ENCODE measurements around the gene MMRN2.
A peak's percentile ranks its signal among the peaks of the same experiment; 100 is the strongest.

The MMRN2 gene

DNA sequence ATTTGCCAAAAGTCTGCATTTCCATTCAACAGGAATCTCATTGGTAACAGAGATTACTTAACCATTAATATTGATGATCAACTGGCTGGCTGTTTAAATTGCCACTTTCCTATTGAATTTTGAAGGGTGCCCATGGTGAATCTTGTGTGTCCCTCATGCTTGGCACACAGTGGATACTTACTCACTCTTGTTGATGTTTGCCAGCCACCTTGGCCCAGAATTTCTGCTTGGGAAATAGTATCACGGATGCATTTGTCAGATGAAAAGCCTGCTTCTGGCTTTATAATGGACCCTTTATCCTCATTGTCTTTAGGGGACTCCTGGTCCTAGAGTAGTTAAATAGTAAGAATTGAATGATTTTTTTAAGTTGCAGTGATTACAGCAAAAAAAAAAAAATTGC is 52.0 kb downstream of the MMRN2 start:
- H3K27me3 Mint-ChIP-seq (ENCODE audit: low read depth): peaks cover 3% of the 10 kb centered on the region
- peaks cover 81% of the 10 kb centered on the region for H3K36me3 Mint-ChIP-seq (ENCODE audit: low read depth)
- H3K27ac Mint-ChIP-seq: no peak overlapping the region
- TF ChIP-seq, protein P1, sequence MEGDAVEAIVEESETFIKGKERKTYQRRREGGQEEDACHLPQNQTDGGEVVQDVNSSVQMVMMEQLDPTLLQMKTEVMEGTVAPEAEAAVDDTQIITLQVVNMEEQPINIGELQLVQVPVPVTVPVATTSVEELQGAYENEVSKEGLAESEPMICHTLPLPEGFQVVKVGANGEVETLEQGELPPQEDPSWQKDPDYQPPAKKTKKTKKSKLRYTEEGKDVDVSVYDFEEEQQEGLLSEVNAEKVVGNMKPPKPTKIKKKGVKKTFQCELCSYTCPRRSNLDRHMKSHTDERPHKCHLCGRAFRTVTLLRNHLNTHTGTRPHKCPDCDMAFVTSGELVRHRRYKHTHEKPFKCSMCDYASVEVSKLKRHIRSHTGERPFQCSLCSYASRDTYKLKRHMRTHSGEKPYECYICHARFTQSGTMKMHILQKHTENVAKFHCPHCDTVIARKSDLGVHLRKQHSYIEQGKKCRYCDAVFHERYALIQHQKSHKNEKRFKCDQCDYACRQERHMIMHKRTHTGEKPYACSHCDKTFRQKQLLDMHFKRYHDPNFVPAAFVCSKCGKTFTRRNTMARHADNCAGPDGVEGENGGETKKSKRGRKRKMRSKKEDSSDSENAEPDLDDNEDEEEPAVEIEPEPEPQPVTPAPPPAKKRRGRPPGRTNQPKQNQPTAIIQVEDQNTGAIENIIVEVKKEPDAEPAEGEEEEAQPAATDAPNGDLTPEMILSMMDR (IDR thresholded peaks at IDR 0.05; ENCODE audit: unreplicated experiment in 3 of 3): no peak
- peaks cover 30% of the 10 kb centered on the region for H3K9me3 Mint-ChIP-seq
- H3K4me3 Mint-ChIP-seq: no peak overlapping the region
- H3K4me1 Mint-ChIP-seq: peaks cover 11% of the 10 kb centered on the region

DNA sequence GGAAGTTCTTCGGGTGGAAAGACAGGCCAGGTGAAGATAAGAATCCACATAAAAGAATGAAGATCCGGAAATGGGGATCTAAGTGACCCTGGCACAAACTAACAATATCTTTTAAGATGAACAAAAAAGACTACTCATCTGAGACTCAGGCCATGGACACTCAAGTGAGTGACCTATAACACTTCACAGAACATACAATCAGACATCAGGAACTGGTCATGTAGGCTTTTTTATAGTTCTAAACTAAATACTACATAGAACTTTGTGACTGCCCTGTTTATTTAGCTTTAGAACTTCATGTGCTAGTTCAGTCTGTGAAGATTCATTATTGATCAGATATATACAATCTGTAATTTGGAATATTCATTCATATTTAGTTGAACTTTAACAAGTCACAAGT is 52.8 kb downstream of the MMRN2 start:
- Mint-ChIP-seq H3K27me3 (ENCODE audit: low read depth) (peaks cover 3% of the 10 kb centered on the region), H3K4me3 (no peak overlapping the region), H3K4me1 (peaks cover 17% of the 10 kb centered on the region), H3K9me3 (peaks cover 30% of the 10 kb centered on the region), H3K27ac (no peak overlapping the region), H3K36me3 (ENCODE audit: low read depth) (peaks cover 85% of the 10 kb centered on the region)
- TF ChIP-seq, protein P1 (IDR thresholded peaks at IDR 0.05; ENCODE audit: unreplicated experiment in 3 of 3): no peak

DNA sequence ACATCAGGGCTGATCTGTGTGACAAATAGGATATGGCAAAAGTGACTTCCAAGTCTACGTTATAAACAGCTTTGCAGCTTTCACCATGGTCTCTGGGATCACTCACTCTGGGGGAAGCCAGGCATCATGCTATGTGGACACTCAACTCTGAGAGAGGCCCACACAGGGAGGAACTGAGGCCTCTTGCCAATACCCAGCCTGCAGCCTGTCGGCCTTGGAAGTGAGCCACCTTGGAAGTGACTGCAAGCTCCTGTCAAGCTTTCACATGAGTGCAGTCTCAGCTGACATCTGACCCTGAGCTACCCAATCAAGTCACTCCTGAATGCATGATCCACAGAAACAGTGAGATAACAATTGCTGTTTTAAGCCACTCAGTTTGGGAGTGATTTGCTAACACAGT is 56.5 kb downstream of the MMRN2 start:
- peaks cover 25% of the 10 kb centered on the region for H3K4me1 Mint-ChIP-seq
- peaks cover 16% of the 10 kb centered on the region for H3K9me3 Mint-ChIP-seq
- peak overlapping the region; percentile 72 to 79 (median 74) for H3K27ac Mint-ChIP-seq
- no peaks in the 10 kb centered on the region for H3K27me3 Mint-ChIP-seq (ENCODE audit: low read depth)
- H3K4me3 Mint-ChIP-seq: no peak overlapping the region
- TF ChIP-seq, protein P1 (IDR thresholded peaks at IDR 0.05; ENCODE audit: unreplicated experiment in 3 of 3): no peak
- peaks cover 62% of the 10 kb centered on the region for H3K36me3 Mint-ChIP-seq (ENCODE audit: low read depth)

DNA sequence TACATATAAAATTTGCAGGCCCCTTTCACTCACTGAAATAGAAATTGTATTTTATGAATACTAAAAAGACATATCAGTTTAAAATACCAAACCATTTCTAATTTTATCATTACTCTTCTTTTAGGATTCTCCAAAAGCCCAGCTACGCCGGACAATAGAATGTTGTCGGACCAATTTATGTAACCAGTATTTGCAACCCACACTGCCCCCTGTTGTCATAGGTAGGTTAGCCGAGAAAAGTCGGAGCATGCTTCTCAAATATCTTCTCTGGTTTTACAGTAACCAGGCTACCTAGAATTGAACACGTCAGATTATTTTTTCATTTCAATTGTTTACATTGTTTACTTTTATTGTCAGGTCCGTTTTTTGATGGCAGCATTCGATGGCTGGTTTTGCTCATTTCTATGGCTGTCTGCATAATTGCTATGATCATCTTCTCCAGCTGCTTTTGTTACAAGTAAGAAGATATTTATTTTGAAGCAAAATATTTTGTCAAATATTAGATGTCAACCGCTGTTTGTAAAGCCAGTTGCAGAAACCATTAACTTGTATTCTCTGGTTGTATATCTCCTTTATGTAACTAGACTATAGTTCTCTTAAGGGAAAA is 57.6 kb downstream of the MMRN2 start:
- Mint-ChIP-seq H3K9me3 (peaks cover 7% of the 10 kb centered on the region), H3K4me1 (peaks cover 25% of the 10 kb centered on the region), H3K27me3 (ENCODE audit: low read depth) (no peaks in the 10 kb centered on the region)

DNA sequence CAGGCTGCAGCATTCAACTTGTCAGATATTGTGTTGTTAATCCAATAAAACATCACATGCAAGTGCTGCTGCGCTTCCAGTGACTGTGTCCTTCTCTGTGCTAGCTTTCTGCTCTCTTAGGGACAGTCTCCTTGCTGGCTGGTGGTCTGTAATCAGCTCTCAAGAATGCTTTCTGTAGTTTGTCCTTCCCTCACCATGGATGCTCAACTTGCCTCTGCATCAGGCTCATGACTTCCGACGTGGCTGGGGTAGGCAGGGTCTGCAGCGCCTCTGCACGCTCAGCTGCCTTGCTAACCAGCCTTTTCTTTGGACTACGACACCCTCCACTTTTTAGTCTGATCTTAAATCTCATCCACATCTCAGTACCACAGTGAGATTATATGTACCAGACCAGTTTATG is 58.3 kb downstream of the MMRN2 start:
- H3K4me3 Mint-ChIP-seq: peak overlapping the region in 1 of 3 experiments; percentile 3
- H3K27me3 Mint-ChIP-seq (ENCODE audit: low read depth): no peaks in the 10 kb centered on the region
- peaks cover 5% of the 10 kb centered on the region for H3K9me3 Mint-ChIP-seq
- TF ChIP-seq, protein P1 (IDR thresholded peaks at IDR 0.05; ENCODE audit: unreplicated experiment in 3 of 3): no peak
- peak overlapping the region; percentile 3 to 61 (median 28) for H3K27ac Mint-ChIP-seq
- peaks cover 25% of the 10 kb centered on the region for H3K4me1 Mint-ChIP-seq
- peaks cover 53% of the 10 kb centered on the region for H3K36me3 Mint-ChIP-seq (ENCODE audit: low read depth)

More for the DNA sequence above, 57.6 kb downstream of the MMRN2 start:
- Mint-ChIP-seq H3K36me3 (ENCODE audit: low read depth) (peaks cover 55% of the 10 kb centered on the region), H3K27ac (peak overlapping the region; percentile 3 to 61 (median 28)), H3K4me3 (no peak overlapping the region)
- TF ChIP-seq, protein P1 (IDR thresholded peaks at IDR 0.05; ENCODE audit: unreplicated experiment in 3 of 3): peak; percentile 77 to 88 (median 81)

DNA sequence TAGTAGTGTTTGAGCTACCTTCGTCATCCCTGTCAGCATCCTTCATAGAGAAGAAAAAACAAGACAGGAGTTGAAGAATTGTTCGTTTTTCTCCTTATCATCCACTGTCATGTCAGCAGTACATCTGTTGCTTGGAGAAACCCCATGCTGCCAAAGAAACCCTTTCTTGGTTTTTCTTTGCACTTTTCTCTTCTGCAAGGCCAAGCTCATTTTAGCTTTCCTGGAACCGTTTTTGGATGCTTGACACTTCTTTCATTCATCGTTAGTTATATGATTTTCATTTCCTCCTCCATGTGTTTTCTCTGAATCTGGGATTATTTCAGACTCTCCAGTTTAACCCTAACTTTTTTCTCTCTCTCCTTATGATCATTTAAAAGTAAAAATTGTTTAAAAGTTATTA is 58.9 kb downstream of the MMRN2 start:
- Mint-ChIP-seq H3K4me3 (no peak overlapping the region), H3K36me3 (ENCODE audit: low read depth) (peaks cover 53% of the 10 kb centered on the region), H3K9me3 (peaks cover 3% of the 10 kb centered on the region), H3K27me3 (ENCODE audit: low read depth) (no peaks in the 10 kb centered on the region), H3K27ac (no peak overlapping the region), H3K4me1 (peaks cover 25% of the 10 kb centered on the region)
- TF ChIP-seq, protein P1 (IDR thresholded peaks at IDR 0.05; ENCODE audit: unreplicated experiment in 3 of 3): no peak

Data from nephron (organoid).